Endodermal cell (in vitro differentiated cells): ENCODE measurements around the gene CNKSR1. TPM values are rescaled to one million over a fixed set of nuclear protein-coding genes. Genes with fewer than 3 reads are reported as not detected.

ENCODE experiments used
- DNase-seq: peaks from one replicate; pipeline ENCODE4 v3.0.0-alpha.2; 2017
- H3K27ac ChIP-seq: 2 replicates; pipeline ENCODE4 v1.5.1; 2013; ENCODE audit warnings: mild to moderate bottlenecking, low read depth, low read length, moderate library complexity
- H3K27me3 ChIP-seq: 2 replicates; pipeline ENCODE4 v1.6.1; 2013; ENCODE audit warnings: mild to moderate bottlenecking, low read length, moderate library complexity; ENCODE audit not compliant: insufficient read depth, control insufficient read depth, poor library complexity, severe bottlenecking
- H3K36me3 ChIP-seq: 2 replicates; pipeline ENCODE4 v1.7.0; 2013; ENCODE audit warnings: mild to moderate bottlenecking, low read length, moderate library complexity; ENCODE audit not compliant: control insufficient read depth, insufficient read depth
- H3K4me1 ChIP-seq: one replicate; pipeline ENCODE4 v1.7.0; 2013; ENCODE audit warnings: low read length; ENCODE audit not compliant: control insufficient read depth, insufficient read depth
- H3K4me3 ChIP-seq: 2 replicates; pipeline ENCODE4 v1.5.1; 2013; ENCODE audit warnings: mild to moderate bottlenecking, low read length, moderate library complexity
- H3K9ac ChIP-seq: 2 replicates; pipeline ENCODE4 v1.6.1; 2013; ENCODE audit warnings: mild to moderate bottlenecking, low read length, moderate library complexity; ENCODE audit not compliant: poor library complexity, severe bottlenecking; ENCODE audit errors: extremely low read depth
- H3K9me3 ChIP-seq: 2 replicates; pipeline ENCODE4 v1.6.1; 2013; ENCODE audit warnings: mild to moderate bottlenecking, low read length, moderate library complexity; ENCODE audit not compliant: control insufficient read depth
- H3K27ac Mint-ChIP-seq: 2 replicates; pipeline ENCODE4 v1.8.0; 2020; ENCODE audit warnings: mixed read lengths
- H3K27me3 Mint-ChIP-seq: 2 replicates; pipeline ENCODE4 v1.8.0; 2021; ENCODE audit warnings: mild to moderate bottlenecking, mixed read lengths; ENCODE audit not compliant: insufficient read depth
- H3K36me3 Mint-ChIP-seq: 2 replicates; pipeline ENCODE4 v1.8.0; 2020; ENCODE audit warnings: low read depth, mixed read lengths
- H3K4me1 Mint-ChIP-seq: 2 replicates; pipeline ENCODE4 v1.8.0; 2020; ENCODE audit warnings: mixed read lengths
- H3K4me3 Mint-ChIP-seq: 2 replicates; pipeline ENCODE4 v1.8.0; 2020; ENCODE audit warnings: mild to moderate bottlenecking, moderate library complexity, mixed read lengths
- H3K9me3 Mint-ChIP-seq: 2 replicates; pipeline ENCODE4 v1.8.0; 2020; ENCODE audit warnings: mild to moderate bottlenecking, mixed read lengths
- CTCF ChIP-seq: fragments of 200-600 bp; sonication (generic); conservative IDR thresholded peaks from 2 replicates; pipeline ENCODE4 v1.5.0; 2021; ENCODE audit warnings: antibody characterized with exemption, mild to moderate bottlenecking
- WGBS, 2 experiments: methylation state at CpG; one replicate each; pipeline versions ENCODE4 v1.1.5 to v1.1.7; 2013; ENCODE audit warnings: missing lambda C conversion rate in 2 of 2, mixed read lengths in 1 of 2; ENCODE audit not compliant: insufficient coverage in 1 of 2, insufficient read length in 1 of 2; 5-methylcytosine and 5-hydroxymethylcytosine counted together
- total RNA-seq, 2 donors: library from RNA; stranded (reverse); fragmentation: NEBNext Ultra II Directional in 1 of 2; extraction: Animal tissue kit (Norgen Biotek cat#: 25700) in 1 of 2; gene quantifications; 2 replicates in 1 of 2; 3 replicates in 1 of 2; pipeline ENCODE4 v1.2.1, GENCODE V29; 2021

CNKSR1 gene
- total RNA-seq, 2 donors from 2014 or later = 35.8 to 44.1 TPM

DNA sequence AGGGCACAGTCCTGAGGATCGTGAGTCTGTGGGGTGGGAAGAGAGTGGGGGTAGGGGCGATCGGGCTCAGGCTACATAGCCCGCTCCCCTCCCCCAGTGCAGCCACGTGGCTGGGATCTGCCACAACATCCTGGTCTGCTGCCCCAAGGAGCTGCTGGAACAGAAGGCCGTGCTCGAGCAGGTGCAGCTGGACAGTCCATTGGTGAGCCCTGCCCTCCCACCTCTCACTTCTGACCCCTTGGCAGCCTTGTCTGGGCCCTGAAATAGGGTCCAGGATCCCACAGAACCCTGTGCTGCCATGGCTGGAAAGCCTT, 5.0 kb downstream of the CNKSR1 start:
- H3K27ac ChIP-seq = no peak overlapping the region
- H3K9me3 ChIP-seq = no peaks in the 10 kb centered on the region
- H3K4me1 ChIP-seq = no peaks in the 10 kb centered on the region
- Mint-ChIP-seq H3K9me3 (no peaks in the 10 kb centered on the region), H3K4me1 (peaks cover 2% of the 10 kb centered on the region), H3K4me3 (no peak overlapping the region), H3K36me3 (peaks cover 44% of the 10 kb centered on the region), H3K27ac (no peak overlapping the region), H3K27me3 (no peaks in the 10 kb centered on the region)
- WGBS, 2 experiments = 85% methylated on average over 7 of the region's 7 CpGs; no CpG with 5 or more reads in 1 of the 2 experiments
- peaks cover 4% of the 10 kb centered on the region for H3K36me3 ChIP-seq
- no peak overlapping the region for H3K9ac ChIP-seq
- no peak for TF ChIP-seq CTCF
- no peak for DNase-seq
- H3K4me3 ChIP-seq = no peak overlapping the region
- no peaks in the 10 kb centered on the region for H3K27me3 ChIP-seq

DNA sequence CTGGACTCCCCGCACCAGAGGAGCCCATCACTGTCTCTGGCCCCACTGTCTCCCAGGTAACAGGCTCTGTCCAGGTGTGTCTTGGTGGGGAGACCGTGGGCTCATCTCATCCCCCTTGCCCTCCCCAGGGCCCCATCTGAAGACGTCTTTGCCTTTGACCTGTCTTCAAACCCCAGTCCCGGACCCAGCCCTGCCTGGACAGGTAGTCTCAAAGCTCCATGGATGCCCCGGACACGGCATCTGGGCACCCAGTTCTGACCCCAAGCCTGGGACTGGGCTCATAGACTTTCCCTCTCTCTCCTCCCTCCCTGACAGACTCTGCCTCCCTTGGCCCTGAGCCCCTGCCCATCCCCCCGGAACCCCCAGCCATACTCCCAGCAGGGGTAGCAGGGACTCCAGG, 6.8 kb downstream of the CNKSR1 start:
- no peak overlapping the region for H3K27ac ChIP-seq
- H3K27me3 ChIP-seq = no peaks in the 10 kb centered on the region
- peaks cover 50% of the 10 kb centered on the region for H3K36me3 Mint-ChIP-seq
- H3K36me3 ChIP-seq = peaks cover 9% of the 10 kb centered on the region
- no peak for DNase-seq
- no peak overlapping the region for H3K4me3 ChIP-seq
- no peaks in the 10 kb centered on the region for H3K9me3 ChIP-seq
- 85 to 92% methylated on average over 5 to 7 of the region's 7 CpGs for WGBS, 2 experiments
- H3K9me3 Mint-ChIP-seq = no peaks in the 10 kb centered on the region
- H3K4me3 Mint-ChIP-seq = no peak overlapping the region
- H3K9ac ChIP-seq = no peak overlapping the region
- no peaks in the 10 kb centered on the region for H3K4me1 ChIP-seq
- H3K27ac Mint-ChIP-seq = no peak overlapping the region
- TF ChIP-seq CTCF = no peak
- no peaks in the 10 kb centered on the region for H3K4me1 Mint-ChIP-seq
- H3K27me3 Mint-ChIP-seq = no peaks in the 10 kb centered on the region

DNA sequence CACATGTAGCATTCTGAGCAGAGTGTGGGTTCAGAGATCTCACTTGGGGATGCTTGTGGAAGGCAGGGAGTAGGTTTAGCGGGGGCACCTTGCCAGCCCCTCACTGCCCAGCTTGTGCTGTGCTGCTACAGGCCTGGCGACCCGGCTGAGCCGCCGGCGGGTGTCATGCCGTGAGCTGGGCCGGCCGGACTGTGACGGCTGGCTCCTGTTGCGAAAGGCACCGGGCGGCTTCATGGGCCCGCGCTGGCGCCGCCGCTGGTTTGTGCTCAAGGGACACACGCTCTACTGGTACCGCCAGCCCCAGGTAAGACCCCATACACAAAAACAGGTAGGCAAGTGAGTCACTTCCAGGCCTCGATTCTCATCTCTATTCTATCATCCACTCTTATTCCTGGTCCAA, 7.6 kb downstream of the CNKSR1 start:
- no peak overlapping the region for H3K27ac ChIP-seq
- Mint-ChIP-seq H3K9me3 (no peaks in the 10 kb centered on the region), H3K36me3 (peaks cover 53% of the 10 kb centered on the region), H3K27ac (no peak overlapping the region), H3K4me3 (no peak overlapping the region), H3K27me3 (no peaks in the 10 kb centered on the region), H3K4me1 (no peaks in the 10 kb centered on the region)
- H3K4me1 ChIP-seq = no peaks in the 10 kb centered on the region
- no peaks in the 10 kb centered on the region for H3K9me3 ChIP-seq
- no peak for DNase-seq
- no peak overlapping the region for H3K9ac ChIP-seq
- peaks cover 9% of the 10 kb centered on the region for H3K36me3 ChIP-seq
- TF ChIP-seq CTCF = no peak
- 92 to 96% methylated on average over 10 to 21 of the region's 21 CpGs for WGBS, 2 experiments
- H3K27me3 ChIP-seq = no peaks in the 10 kb centered on the region
- H3K4me3 ChIP-seq = no peak overlapping the region
